Calu3 (cell line): ENCODE data around the gene BPIFB2. TPM values are rescaled to one million over a fixed set of nuclear protein-coding genes. Genes with fewer than 3 reads are reported as not detected.

Source experiments
- BruUV-seq: library from RNA; stranded (reverse); fragments of 400-500 nt; replicated peaks from 2 replicates; lab custom pipeline; 2021; lab: Mats Ljungman, UMichigan
- CTCF ChIA-PET: fragments of 300-600 bp; sonication (Branson Sonifier 250); formaldehyde crosslinking; loops from one replicate; lab custom pipeline; 2022; ENCODE audit warnings: antibody characterized with exemption; lab: Charles Lee
- DNase-seq: peaks from one replicate; pipeline ENCODE4 v3.0.0; 2022
- H3K27ac Mint-ChIP-seq: one replicate; pipeline ENCODE4 v1.8.0; 2022; ENCODE audit warnings: mixed read lengths; ENCODE audit not compliant: unreplicated experiment
- H3K27me3 Mint-ChIP-seq: one replicate; pipeline ENCODE4 v1.8.0; 2022; ENCODE audit warnings: mixed read lengths; ENCODE audit not compliant: unreplicated experiment
- H3K36me3 Mint-ChIP-seq: one replicate; pipeline ENCODE4 v1.8.0; 2022; ENCODE audit warnings: mild to moderate bottlenecking, moderate library complexity, mixed read lengths; ENCODE audit not compliant: insufficient read depth, unreplicated experiment
- H3K4me1 Mint-ChIP-seq: one replicate; pipeline ENCODE4 v1.8.0; 2022; ENCODE audit warnings: mild to moderate bottlenecking, low read depth, mixed read lengths; ENCODE audit not compliant: unreplicated experiment
- H3K4me3 Mint-ChIP-seq: one replicate; pipeline ENCODE4 v1.8.0; 2022; ENCODE audit warnings: mild to moderate bottlenecking, low read depth, moderate library complexity, mixed read lengths; ENCODE audit not compliant: unreplicated experiment
- H3K9me3 Mint-ChIP-seq: one replicate; pipeline ENCODE4 v1.8.0; 2022; ENCODE audit warnings: low read depth, mixed read lengths; ENCODE audit not compliant: unreplicated experiment
- CTCF ChIP-seq: fragments of 200-600 bp; IDR thresholded peaks from one replicate; pipeline ENCODE4 v1.8.0; 2022; ENCODE audit warnings: antibody characterized with exemption; ENCODE audit not compliant: unreplicated experiment
- intact Hi-C: fragments of 100-400 bp; cut with micrococcal nuclease; formaldehyde crosslinking; loops from one replicate; pipeline ENCODE4 v1.10.0; 2022; ENCODE audit not compliant: unreplicated experiment
- total RNA-seq: library from RNA; stranded (reverse); gene quantifications from 2 replicates; pipeline ENCODE4 v1.2.3, GENCODE V29; 2022

The BPIFB2 gene
- total RNA-seq, 1 experiment from 2014 or later: not detected

- H3K4me3 Mint-ChIP-seq: no peak overlapping the region
- CTCF ChIA-PET: interaction anchor here (0.7 to 1.2 kb wide), 2 partner anchors 11 to 25 kb away, joined by 3 read pairs; no protein-coding TSS in a partner anchor
- no peak for TF ChIP-seq CTCF
- H3K27me3 Mint-ChIP-seq: peaks cover 96% of the 10 kb centered on the region
- intact Hi-C loops: no loop called here
- no TSS peak for BruUV-seq
- no peaks in the 10 kb centered on the region for H3K4me1 Mint-ChIP-seq
- no peak overlapping the region for H3K27ac Mint-ChIP-seq
- no peaks in the 10 kb centered on the region for H3K9me3 Mint-ChIP-seq
- DNase-seq: no peak
- no peaks in the 10 kb centered on the region for H3K36me3 Mint-ChIP-seq
Observed at GRCh38 chr20:33063271-33063670, 55.8 kb downstream of the BPIFB2 start.

GRCh38 chr20:33064572-33065287, 57.2 kb downstream of the BPIFB2 start:
- no peaks in the 10 kb centered on the region for H3K4me1 Mint-ChIP-seq
- CTCF ChIA-PET: no interaction called here
- no peaks in the 10 kb centered on the region for H3K9me3 Mint-ChIP-seq
- H3K4me3 Mint-ChIP-seq: no peak overlapping the region
- H3K27me3 Mint-ChIP-seq: peaks cover 96% of the 10 kb centered on the region
- no peak overlapping the region for H3K27ac Mint-ChIP-seq
- intact Hi-C loops: no loop called here
- no peak for DNase-seq
- no peak for TF ChIP-seq CTCF
- no peaks in the 10 kb centered on the region for H3K36me3 Mint-ChIP-seq
- BruUV-seq: no TSS peak

GRCh38 chr20:33065785-33066184, 58.3 kb downstream of the BPIFB2 start:
- no peaks in the 10 kb centered on the region for H3K4me1 Mint-ChIP-seq

GRCh38 chr20:33067806-33068205, 60.3 kb downstream of the BPIFB2 start:
- CTCF ChIA-PET: interaction anchor here (1.3 to 1.5 kb wide), 2 partner anchors 8 to 10 kb away, joined by 4 to 5 read pairs; no protein-coding TSS in a partner anchor
- no peak for DNase-seq
- TF ChIP-seq CTCF: no peak
- H3K36me3 Mint-ChIP-seq: no peaks in the 10 kb centered on the region
- H3K4me3 Mint-ChIP-seq: no peak overlapping the region
- no TSS peak for BruUV-seq
- H3K27me3 Mint-ChIP-seq: peaks cover 99% of the 10 kb centered on the region
- no peaks in the 10 kb centered on the region for H3K4me1 Mint-ChIP-seq
- H3K27ac Mint-ChIP-seq: no peak overlapping the region
- H3K9me3 Mint-ChIP-seq: no peaks in the 10 kb centered on the region
- intact Hi-C loops: no loop called here

More at GRCh38 chr20:33065785-33066184, 58.3 kb downstream of the BPIFB2 start:
- H3K27ac Mint-ChIP-seq: no peak overlapping the region
- H3K27me3 Mint-ChIP-seq: peaks cover 96% of the 10 kb centered on the region
- CTCF ChIA-PET: no interaction called here
- no TSS peak for BruUV-seq
- no peak for DNase-seq
- no peak for TF ChIP-seq CTCF
- intact Hi-C loops: no loop called here
- no peak overlapping the region for H3K4me3 Mint-ChIP-seq
- no peaks in the 10 kb centered on the region for H3K9me3 Mint-ChIP-seq
- H3K36me3 Mint-ChIP-seq: no peaks in the 10 kb centered on the region
